Inflammatory macrophage treated with lipopolysaccharide for 1 hour (primary cell): ENCODE results near the gene RBP4.

ENCODE experiments used
- DNase-seq, 2 donors: peaks; one replicate each; pipeline ENCODE4 v3.0.0-alpha.2; 2020 to 2022

Gene RBP4

DNA sequence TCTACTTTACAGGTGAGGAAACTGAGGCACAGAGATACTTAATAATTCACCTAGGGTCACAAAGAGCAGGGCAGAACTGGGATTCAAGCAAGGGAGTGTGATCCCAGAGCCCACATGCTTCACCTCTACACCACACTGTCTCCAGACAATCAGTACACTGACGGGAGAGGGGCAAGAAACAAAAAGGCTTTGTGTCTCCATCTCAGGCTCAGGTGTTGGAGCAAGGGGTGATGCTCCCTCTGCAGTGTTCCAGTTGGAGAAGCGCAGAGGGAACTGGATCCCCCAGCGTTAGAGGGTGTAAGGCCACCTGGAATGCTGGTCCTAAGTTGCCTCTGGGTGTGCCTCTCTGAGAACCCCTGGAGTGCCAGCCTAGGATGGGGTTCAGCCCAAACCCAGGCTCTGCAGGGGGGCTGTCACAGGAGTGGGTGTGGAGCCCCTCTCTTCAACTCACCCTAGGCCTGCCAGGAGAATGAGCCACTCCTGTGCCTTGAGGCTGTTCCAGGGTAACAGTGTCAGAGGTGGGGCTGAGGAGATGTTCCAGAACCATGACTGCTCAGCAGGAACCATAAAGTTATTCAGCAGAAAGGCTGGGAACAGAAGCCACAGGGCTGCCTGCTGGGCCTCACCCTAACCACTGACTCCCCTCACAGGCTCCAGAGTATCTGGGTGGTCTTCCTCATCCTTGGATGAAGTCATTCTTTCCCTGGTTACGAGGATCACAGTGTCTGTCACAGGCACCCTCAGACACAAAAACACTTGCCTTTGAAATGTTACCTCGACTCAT, 5.5 kb downstream of the RBP4 start:
- no peak for DNase-seq

DNA sequence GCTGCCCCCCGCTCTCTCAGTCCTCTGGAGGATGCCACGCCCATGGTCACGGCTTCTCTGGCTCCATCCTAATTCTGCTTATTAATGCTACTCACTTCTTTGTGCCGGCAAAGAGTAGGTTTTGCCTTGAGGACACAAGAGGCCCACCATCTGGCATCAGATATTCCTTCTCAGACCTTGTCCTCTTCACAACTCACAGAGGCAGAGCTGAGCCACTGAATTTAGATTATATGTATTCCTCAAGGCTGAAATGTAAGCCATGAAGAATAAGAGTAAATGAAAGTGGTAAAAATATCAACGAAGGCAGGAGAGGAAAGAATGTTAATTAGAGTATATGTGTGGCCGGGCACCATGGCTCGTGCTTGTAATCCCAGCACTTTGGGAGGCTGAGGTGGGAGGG, 6.5 kb downstream of the RBP4 start:
- no peak for DNase-seq

DNA sequence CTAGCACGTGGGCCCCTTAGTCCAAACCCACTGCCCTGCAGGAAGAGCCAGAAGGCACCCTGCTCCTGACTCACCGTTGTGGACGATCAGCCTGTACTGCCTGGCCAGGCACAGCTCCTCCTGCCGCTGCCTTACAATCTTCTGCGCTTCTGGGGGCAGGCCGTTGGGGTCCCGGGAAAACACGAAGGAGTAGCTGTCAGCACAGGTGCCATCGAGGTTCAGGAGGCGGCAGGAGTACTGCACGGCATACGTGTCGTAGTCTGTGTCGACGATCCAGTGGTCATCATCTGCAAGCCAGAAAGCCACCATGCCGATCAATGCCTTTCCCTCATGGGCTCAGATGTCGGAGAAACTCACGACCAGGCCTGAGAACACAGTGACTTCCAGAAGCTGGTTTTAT, 7.3 kb downstream of the RBP4 start:
- no peak for DNase-seq

DNA sequence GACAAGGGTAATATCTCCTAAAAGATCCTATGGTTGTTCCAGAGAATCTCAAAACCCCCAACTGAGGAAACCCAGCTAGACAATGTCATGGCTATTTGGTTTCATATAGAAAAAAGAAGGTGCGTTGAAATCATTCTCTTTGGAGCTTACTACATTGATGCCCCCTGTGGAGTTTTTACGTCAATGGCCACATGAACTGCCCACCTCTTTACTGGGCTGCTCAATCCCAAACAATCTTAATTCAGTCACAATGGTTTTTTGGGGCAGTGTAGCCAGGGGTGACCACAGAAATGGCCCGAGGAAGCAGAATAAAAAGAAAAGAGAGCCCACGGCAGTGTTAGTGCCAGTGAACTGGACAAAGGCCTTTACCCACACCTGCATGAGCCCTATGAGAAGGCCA, 7.8 kb downstream of the RBP4 start:
- no peak for DNase-seq

DNA sequence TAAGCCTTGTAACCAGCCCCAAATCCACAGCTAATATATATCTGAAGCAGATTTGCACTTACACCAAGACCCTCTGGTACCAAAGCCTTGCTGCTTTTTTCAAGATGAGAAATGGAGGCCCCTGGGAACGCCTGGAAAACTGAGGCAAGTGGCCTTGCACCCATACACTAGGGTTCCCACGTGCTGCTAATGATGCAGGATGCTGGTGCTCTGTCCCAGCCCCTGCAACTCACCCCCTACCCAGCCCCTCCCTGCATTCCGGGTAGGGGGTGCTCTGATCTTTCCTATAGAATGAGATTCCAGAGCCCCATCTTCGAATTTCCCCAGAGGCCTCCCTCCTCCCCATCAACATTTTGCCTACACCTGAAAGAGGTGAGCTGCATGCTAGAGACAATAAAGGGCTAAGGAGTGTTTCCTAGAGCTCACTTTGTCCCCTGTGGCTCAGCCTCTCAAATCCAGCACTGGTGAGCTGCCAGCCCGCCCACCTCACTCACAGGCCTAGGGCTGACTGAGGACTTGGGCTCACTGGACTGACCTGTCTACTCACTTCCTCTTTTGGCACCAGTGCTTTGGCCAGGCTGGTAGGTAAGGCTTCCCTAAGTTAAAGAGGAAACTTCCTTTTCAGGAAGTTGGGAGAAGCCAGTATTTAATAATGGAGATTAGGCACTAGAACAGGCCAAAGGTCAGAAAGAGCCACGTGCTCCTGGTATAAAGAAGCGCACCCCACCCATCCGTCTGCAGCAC, 9.8 kb downstream of the RBP4 start:
- peak; percentile 14 to 62 for DNase-seq

DNA sequence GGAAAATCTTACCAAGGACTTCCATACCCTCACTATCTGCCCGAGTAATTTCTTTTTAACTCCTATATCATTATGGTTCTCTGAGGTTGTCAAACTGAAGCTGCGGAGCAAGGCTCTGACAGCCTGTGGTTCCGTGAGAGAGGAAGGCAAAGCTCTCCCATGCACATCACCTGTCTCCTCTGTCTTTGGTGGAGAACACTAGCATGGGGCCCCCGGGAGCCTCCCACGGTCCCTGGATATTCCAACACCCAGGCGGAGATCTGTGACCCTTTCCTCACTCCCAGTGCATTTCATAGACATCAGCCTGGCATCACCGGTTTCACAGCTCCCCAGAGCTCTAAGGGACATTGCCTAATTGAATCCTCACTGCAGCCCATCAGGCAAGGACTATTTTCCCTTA, 10.4 kb downstream of the RBP4 start:
- DNase-seq, result no peak

DNA sequence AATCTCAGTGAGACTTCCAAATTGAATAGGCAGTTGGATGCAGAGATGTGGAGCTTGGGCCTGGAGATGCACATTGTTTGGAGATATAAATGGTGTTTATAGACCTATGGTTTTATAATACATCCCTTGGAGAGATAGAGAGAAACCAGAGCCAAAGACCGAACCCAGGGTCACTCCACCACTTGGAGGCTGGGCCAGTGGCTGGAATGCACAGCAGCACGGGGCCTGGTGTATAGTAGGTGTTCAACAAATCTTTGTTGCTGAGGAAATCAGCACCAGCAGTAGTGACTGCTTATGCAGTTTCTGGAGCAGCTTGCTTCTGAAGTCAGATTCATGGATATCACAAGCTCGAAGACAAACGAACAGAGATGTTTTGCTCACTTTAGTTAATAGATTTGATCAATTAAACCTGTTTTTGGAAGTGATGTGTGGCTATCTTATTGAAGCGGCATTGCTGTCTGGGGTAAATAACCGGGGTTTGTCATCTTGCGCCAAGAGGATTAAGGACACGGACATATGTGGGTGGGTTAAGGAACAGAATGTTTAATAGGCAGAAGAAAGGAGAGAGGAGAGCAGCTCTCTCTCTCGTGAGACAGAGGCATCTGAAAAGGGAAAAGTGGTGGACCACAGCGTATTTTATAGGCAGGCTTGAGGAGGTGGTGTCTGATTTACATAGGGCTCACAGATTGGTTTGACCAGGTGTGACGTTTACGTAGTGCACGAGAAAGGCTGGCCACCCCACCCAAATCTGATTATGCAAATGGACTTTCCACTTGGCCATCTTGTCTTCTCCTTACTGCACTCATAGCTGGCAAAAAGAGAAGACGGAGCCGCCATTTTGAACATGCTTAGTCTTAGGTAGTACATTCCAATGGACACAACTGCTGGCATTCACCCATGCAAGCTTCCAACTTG, 11.1 kb downstream of the RBP4 start:
- no peak for DNase-seq

DNA sequence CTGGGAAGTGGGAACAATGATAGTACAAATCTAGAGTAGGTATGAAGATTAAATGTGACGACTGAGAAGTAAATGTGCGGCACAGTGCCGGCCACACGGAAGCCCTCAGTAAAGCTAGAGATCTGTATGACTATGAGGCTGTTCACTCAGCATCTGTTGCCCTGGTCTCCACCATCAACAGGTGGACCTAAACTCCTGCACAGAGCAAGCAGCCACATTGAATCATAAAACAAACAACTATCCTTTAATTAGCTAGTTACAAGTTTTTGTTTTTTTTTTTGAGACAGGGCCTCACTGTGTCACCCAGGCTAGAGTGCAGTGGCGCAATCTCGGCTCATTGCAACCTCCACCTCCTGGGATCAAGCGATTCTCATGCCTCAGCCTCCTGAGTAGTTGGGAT, 16.6 kb downstream of the RBP4 start:
- DNase-seq, result no peak

DNA sequence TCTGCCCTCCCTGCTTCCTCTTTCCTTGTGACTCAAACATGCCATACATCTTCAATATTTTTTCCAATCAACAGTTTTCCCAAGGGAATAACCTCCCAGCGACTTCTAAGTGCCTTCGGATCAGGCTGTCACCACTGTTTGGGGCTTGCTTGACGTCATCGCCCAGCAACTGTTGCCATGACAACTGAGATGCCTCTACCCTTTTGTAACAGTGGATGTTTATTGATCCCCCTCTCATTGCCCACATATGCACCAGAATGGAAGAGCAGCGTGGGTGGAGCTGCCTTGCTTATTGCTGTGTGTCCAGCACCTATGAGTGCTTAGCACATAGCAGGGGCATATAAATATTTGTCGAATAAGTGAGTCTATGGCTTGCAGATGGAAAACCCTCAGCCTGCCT, 20.2 kb downstream of the RBP4 start:
- no peak for DNase-seq

DNA sequence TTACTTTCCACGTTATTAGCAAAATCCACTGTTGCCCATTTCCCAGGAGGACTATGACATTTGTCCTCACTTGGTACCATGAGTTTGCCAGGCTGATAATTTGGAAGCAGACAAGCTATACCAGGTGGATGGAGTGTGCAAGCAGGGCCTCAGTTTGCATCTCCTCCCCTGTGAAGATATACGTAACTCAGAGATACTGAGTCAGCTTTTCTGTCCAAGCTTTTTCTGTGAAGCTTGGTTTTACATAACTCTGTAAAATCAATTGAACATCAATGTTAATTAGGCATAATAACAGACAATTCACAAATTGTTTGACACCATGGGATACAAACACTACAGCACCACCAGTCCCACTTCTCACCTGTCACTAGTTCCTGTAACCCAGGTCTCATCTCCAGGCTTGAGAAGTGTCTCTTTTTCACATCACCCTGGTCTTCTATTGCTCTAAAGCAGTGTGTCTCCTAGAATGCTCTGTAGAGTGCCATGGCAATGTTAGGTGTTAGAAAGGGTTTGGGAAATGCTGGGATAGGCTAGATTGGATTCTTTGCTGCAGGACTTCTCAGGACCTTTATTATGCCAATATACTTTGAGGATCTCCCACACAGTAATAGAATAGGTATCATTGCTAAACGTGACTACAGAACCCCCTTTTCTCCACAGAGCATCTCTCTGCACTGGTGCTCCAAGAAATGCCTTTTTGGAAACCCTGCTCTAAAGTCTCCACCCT, 20.9 kb downstream of the RBP4 start:
- DNase-seq, result no peak

DNA sequence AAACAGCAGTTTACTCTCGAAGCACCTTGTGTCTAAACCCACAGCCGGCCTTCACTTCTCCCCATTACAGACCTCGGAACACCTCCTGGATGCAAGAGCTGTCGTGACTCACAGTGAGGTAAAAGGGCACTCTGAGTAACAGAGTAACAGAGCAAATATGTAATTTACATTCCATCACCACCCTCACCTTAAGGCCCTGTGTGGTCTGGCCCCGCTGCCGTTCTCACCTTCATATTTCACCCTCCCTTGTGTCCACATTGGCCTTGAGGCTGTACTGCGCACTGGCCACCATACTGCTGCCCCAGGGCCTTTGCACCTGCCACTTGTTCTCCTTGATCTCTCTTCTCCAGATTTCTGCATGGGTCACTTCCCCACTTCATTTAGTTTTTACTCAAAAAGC, 21.9 kb downstream of the RBP4 start:
- DNase-seq, result no peak

DNA sequence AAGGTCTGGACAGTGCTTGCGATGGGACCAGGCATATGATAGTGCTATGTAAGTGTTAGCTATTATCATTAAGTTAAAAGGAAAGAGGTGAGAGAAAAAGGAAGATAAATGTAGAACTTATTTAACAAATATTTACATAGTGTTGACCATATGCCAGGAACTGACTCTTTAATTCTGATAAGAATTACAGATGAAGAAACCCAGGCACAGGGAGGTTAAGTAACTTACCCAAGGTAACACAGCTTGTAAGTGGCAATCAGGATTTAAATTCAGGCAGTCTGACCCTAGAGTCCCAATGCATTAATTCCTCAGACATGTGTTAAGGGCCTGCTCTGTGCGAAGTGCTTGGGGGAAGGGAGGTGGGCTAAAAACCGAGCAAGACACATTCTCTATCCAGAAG, 23.5 kb downstream of the RBP4 start:
- no peak for DNase-seq

DNA sequence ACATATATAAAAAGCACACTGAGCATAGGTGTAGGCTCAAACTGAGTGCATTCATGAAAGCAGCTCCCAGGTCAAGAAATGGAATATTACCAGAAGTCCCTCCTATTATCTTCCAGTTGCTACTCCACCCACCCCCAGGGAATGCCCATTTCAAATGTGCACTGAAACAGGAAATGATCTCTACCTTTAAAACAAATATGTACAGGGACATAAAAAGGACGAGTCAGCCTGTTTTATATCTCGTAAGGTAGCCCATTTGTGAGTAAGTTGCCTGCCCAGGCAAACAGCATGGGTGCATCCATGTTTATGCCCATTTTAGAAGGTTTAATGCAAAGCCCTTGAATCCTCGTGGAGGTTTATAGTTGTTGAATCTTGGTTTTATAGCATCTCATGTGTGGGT, 24.1 kb downstream of the RBP4 start:
- DNase-seq, result no peak

DNA sequence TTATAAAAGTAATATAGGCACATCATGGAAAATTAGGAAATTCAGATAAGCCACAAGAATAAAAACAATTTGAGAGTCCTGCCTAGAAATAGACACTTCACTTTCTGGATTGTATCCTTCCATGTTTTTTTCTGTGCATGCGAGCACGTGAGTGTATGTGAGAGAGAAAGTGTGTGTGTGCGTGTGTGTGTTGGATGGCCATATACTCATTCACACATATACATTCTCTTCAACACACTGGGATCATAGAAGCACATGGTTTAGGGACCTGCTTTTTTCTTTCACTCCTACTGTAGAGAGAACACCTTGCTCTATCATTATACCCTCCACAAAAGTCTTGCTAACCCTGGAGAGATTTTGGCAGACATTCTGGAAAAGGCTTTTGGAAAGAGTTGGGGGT, 27.1 kb downstream of the RBP4 start:
- DNase-seq, result no peak

DNA sequence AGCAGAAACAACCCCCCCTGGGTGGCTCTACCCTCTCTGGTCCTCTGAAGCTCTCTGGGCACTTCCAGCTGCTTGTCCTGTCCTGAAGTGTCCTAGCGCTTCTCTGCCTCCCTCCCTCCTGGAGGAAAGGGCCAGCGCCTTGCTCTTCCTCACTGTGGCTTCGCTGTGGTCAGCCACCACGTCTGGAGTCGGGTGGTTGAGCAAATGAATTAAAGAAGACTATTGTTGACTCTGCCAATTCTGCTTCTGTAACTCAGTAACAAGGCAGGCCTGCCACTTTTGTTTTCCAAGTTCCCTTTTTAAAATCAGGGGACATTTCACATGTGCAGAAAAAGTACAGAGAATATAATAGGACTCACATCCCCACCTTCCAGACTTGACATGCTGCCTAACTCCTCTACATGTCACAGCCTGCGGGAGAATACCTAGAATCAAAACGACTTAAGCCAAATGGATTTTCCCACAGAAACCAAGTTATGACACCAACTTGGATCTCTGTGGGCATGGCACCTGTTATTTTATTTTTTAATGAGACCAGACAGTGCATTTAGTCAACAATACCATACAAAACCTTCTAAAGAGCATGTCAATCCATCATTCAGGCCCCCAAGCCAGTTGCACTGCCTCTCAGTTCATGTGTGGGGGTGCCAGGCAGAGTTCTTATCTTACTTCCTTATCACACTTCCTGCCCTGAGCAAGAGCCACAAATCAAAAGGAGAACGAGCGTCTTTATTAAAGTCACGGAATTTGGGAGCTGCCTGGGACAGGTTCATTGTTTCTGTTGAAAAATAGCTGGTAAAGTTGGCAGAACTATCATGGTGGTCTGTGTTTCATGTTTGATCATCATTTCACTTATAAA, 27.8 kb downstream of the RBP4 start:
- peak; percentile 63 to 71 for DNase-seq

DNA sequence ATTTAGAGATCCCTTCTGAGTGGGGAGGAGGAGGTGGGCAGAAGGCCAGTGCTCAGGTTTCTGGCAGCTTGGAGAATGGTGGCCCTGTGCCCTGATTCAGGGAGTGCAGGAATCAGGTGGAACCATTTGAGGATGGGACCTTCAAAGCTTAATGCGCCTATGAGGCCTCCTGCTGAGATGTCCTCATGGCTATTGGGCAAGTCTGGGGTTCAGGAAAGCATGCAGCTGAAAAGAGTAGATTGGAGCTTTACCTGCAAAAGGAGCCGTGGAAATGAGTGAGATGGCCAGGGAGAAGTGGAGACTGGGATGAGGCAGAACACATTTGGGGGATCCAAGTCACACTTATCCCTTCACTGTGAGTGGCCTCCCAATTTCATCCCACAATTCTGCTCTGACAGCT, 28.4 kb downstream of the RBP4 start:
- DNase-seq, result no peak

DNA sequence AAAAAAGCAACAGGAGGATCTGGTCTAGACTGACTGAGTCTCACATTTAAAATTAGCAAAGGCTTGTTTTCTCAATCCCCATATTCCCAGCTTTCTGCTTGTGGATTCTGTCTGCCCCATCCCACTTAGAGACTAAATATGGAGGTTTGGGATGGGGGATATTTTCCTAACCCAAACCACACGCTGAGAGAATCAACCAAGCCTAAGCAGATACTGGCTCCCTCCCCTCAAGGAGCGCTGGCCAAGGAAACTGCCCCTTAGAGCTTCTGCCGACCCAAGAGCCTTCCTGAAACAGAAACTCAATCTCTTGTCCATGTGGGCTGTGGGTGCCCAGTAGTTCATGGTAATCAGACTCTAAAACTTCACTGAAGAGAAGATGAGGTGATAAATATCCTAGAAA, 30.7 kb downstream of the RBP4 start:
- DNase-seq, result no peak

DNA sequence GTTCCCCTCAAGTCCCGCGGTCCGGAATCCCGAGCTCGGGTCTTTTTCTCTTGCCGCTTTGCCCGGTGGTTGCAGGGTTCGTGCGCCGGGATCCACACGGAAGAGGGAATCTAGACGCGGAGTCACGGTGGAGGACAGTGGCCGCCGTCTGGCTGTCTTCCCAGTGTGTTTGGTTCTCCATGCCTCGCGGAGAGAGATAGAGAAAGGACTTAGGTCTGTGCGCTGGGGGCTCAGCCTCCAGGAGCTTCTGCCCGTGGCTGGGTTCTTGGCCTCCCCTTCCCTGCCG, 33.0 kb downstream of the RBP4 start:
- DNase-seq, result no peak

DNA sequence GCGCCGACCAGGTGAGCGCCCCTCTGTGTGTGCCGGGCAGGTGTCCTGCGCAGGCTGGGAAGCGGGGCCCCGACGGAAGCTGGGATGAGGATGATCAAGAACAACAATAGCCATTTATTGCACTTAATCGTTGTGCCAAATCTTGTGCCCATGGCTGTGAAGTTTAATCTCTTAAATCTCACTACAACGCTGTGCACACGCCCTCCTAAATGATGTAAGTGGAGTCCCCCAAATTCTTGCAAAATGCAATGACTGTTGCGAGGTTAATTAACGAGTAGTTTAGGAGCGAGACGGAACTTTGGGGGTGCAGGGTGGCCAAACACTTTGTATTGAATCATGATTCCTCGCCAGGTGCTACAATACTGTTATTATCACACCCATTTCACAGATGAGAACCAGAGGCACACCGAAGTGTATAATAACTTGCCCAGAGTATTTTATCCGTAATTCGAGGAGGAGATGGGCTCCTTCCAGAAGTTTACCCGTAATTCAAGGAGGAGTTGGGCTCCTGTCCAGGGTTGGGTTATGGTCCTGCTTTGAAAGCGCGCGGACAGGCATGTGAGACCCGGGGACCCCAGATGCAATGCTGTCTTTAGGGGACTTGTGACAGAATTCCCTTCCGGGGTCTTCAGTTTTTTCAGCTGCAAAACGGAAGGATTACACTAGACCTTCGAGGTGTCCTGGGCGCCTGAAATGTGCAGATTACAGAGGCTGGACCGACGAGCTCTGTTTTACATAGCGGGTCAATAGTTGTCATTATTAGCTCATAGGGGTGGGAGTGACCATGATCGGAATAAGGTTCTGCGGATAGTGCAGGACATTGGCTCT, 33.5 kb downstream of the RBP4 start:
- no peak for DNase-seq

DNA sequence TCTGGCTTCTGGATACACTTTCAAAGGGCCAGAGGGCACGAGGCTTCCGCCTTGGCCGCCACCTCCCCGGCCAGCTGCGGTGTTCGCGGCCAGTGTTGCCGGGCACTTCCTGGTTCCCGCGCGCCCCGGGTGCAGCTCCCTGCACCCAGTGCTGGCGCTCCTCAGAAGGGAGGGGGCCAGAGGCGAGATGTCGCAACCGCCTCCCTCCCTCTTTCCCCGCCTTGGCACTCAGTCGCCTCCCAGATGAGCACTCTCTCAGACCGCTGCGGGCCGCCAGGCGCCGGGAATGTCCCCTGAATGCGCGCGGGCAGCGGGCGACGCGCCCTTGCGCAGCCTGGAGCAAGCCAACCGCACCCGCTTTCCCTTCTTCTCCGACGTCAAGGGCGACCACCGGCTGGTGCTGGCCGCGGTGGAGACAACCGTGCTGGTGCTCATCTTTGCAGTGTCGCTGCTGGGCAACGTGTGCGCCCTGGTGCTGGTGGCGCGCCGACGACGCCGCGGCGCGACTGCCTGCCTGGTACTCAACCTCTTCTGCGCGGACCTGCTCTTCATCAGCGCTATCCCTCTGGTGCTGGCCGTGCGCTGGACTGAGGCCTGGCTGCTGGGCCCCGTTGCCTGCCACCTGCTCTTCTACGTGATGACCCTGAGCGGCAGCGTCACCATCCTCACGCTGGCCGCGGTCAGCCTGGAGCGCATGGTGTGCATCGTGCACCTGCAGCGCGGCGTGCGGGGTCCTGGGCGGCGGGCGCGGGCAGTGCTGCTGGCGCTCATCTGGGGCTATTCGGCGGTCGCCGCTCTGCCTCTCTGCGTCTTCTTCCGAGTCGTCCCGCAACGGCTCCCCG, 34.4 kb downstream of the RBP4 start, which contains the start of gene FFAR4:
Gene FFAR4, plus strand, starts transcription at position 231 of the 842 bp plus-strand sequence. Its CDS starts 56 bp downstream, at position 287.
- DNase-seq, result peak; percentile 27 to 45
